ENCODE results near the gene BFSP1. TPM values are rescaled to one million over a fixed set of nuclear protein-coding genes. Genes with fewer than 3 reads are reported as not detected.

Gene BFSP1
- total RNA-seq, 1 donor from 2014 or later, result 6.4 TPM

GRCh38 chr20:17558154-17558940 is 27.2 kb upstream of the BFSP1 start:
- DNase-seq (ENCODE audit: extremely low read depth, low read depth, low spot score), result peak; percentile 83

- no peak for DNase-seq (ENCODE audit: extremely low read depth, low read depth, low spot score)
Measured at GRCh38 chr20:17557675-17558006, 26.5 kb upstream of the BFSP1 start.

- no peak for DNase-seq (ENCODE audit: extremely low read depth, low read depth, low spot score)
Measured at GRCh38 chr20:17556837-17557674, 25.9 kb upstream of the BFSP1 start.

- DNase-seq (ENCODE audit: extremely low read depth, low read depth, low spot score), result no peak
Measured at GRCh38 chr20:17555106-17555505, 23.9 kb upstream of the BFSP1 start.

DNA sequence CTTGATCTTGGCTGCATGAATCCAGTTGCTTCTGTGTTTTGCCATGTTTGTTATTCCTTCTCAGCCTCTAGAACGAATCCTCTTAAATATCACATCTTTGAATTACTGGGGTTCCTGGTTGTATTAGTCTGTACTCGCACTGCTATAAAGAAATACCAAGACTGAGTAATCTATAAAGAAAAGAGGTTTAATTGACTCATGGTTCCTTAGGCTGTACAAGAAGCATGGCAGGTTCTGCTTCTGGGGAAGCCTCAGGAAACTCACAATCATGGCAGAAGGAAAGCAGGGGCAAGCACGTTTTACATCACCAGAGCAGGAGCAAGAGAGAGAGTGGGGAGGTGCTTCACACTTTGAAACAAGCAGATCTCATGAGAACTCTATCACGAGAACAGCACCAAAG is 18.0 kb upstream of the BFSP1 start:
- DNase-seq (ENCODE audit: extremely low read depth, low read depth, low spot score), result no peak

GRCh38 chr20:17545127-17545526 is 13.9 kb upstream of the BFSP1 start:
- DNase-seq (ENCODE audit: extremely low read depth, low read depth, low spot score), result no peak

- DNase-seq (ENCODE audit: extremely low read depth, low read depth, low spot score), result no peak
Measured at GRCh38 chr20:17543531-17544131, 12.5 kb upstream of the BFSP1 start.

DNA sequence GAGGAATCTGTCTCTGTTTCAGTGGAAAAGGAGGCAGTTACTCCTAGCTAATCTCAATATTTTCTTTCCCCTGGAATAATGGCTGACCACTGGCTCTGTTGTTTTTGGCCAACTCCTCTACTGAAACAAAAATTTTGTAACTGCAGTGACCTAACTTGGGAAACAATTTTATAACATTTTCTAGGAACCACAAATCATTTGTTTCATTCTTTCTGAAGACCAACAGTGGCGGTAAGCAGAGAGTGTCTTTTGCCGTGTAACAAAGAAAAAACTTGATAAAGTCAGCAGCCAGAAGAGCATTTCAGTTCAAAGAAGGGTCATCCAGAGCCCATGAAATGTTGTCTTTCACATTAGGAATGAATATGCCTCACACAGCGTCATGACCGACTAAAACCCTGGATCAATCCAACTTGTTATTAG is 11.8 kb upstream of the BFSP1 start:
- DNase-seq (ENCODE audit: extremely low read depth, low read depth, low spot score), result no peak

GRCh38 chr20:17542481-17542880 is 11.3 kb upstream of the BFSP1 start:
- DNase-seq (ENCODE audit: extremely low read depth, low read depth, low spot score), result no peak

DNA sequence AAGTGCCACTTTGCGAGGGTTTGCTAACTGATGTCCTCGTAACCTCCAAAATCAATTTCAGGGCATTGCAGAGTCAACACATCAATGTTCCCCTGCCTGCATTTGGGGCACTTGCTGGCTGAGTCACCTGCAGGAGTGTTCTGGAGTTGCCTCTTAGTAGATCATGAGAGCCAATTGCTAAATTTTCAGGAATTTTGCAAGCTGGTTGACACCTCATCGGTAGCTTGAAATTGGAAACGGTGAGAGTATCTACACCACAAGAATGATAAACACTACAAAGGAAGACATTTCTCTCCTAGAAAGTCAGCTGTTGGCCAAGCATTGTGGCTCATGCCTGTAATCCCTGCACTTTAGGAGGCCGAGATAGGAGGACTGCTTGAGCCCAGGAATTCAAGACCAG is 10.8 kb upstream of the BFSP1 start:
- DNase-seq (ENCODE audit: extremely low read depth, low read depth, low spot score), result no peak

DNA sequence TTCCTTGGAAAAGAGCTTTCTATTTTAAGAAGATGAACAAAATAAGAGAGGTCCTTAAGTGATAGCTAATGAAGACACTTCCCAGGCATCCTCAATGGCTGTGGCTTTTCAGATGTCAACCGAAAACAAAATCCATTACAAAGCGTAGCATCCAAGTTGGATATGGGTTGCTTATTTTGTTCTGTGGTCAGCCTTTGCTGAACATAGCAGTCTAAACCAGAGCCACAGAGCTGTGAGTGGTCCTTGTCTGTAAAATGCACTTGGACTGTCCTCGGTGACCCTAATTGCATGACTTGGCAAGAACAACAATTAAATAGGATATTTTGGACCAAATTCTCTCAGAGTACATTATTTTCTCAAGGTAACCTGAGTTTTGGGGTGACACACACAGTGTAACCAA is 10.4 kb upstream of the BFSP1 start:
- no peak for DNase-seq (ENCODE audit: extremely low read depth, low read depth, low spot score)

GRCh38 chr20:17538517-17539170 is 7.5 kb upstream of the BFSP1 start:
- DNase-seq (ENCODE audit: extremely low read depth, low read depth, low spot score), result no peak

DNA sequence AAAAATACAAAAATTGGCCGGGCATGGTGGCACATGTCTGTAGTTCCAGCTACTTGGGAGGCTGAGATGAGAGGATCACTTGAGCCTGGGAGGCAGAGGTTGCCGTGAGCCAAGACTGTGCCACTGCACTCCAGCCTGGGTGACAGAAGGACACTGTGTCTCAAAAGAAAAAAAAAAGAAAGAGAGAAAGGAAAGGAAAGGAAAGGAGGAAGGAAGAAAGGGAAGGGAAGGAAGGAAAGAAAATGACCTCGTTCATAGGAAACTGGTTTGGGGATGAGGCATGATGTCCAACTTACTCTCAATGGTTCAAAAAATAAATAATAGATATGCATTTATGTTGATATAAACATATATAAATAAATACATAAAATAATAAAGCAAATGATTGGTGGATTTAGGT is 6.8 kb upstream of the BFSP1 start:
- no peak for DNase-seq (ENCODE audit: extremely low read depth, low read depth, low spot score)

- DNase-seq (ENCODE audit: extremely low read depth, low read depth, low spot score), result no peak
Measured at GRCh38 chr20:17536944-17537444, 5.8 kb upstream of the BFSP1 start.

DNA sequence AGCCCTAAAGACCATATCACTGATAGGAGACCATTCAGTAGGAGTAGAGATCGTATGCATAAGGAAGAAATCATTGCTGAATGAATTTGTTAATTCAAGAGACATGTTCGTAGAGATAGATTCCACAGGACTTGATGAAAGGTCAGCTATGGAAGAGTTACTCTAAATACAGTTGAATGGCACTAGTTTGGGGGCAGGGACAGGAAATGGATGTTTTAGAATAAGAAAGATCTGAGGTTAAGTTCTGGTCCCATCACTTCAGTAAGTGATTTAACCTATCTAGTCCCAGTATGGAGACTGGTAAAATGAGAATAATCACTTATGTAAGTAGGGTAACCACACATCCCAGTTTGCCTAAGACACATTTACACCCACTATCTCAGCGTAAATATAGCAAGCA is 2.9 kb upstream of the BFSP1 start:
- no peak for DNase-seq (ENCODE audit: extremely low read depth, low read depth, low spot score)

- no peak for DNase-seq (ENCODE audit: extremely low read depth, low read depth, low spot score)
Measured at GRCh38 chr20:17533396-17533795, 2.2 kb upstream of the BFSP1 start.

DNA sequence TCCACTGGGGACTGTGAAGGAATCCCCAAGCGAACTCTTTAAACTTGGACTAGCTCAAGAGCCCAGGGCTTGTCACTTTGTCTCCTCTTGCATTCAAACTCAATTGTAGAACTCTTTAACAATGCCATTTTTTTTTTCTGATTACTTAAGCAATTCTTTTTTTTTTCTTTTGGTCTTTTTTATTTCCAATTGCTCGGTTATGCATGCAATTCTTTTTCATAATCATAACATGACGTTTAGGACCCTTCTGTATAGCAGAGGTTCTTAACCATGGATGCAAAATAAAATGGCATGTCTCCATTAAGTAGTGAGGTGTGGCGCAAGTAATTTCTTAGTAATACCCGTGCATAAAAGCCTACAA is 466 bp upstream of the BFSP1 start:
- no peak for DNase-seq (ENCODE audit: extremely low read depth, low read depth, low spot score)

- DNase-seq (ENCODE audit: extremely low read depth, low read depth, low spot score), result no peak
Measured at GRCh38 chr20:17530153-17530552, 1.0 kb downstream of the BFSP1 start.

DNA sequence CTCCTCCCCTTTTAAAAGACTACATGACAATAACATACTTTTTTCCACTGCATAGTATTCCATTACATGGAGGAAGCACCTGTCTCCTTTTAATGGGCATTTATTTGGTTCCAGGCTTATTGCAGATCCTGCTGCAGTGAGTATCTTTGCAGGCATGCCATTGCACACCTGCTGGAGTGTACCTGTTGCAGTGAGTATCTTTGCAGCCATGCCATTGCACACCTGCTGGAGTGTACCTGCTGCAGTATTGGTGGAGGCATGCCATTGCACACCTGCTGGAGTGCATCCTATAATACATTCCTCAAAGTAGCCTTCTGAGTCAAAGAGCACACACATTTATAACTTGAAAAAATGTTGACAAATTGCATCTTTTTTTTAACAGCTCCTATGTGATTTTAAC is 1.6 kb downstream of the BFSP1 start:
- no peak for DNase-seq (ENCODE audit: extremely low read depth, low read depth, low spot score)

DNA sequence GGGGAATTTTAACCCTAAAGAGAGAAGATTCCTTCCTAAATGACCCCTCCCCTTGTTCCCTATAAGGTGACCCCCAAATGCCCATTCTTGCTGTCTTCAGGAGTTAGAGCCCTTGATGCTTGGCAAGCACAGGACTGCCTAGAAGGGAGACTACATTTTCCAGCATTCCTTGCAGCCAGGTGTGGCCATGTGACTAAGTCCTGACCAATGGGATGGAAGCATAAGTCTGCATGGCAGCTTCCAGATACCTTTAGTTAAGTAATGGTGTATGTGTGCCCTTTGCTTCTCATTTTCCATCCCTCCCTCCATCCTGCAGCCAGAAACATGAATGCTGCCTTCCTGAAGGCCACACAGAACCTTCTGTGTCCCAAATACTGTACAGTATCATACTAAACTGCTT is 5.5 kb downstream of the BFSP1 start:
- no peak for DNase-seq (ENCODE audit: extremely low read depth, low read depth, low spot score)

- DNase-seq (ENCODE audit: extremely low read depth, low read depth, low spot score), result no peak
Measured at GRCh38 chr20:17525132-17525531, 6.0 kb downstream of the BFSP1 start.
